Nephron progenitor cell (in vitro differentiated cells): ENCODE results near the gene SLC25A33.

Experiments
- DNase-seq: peaks from one replicate; pipeline ENCODE4 v3.0.0; 2021
- H3K27ac Mint-ChIP-seq: 2 replicates; pipeline ENCODE4 v1.8.0; 2021; ENCODE audit warnings: mild to moderate bottlenecking, moderate library complexity, mixed read lengths
- H3K27me3 Mint-ChIP-seq: 2 replicates; pipeline ENCODE4 v1.8.0; 2021; ENCODE audit warnings: mild to moderate bottlenecking, low read depth, mixed read lengths; ENCODE audit not compliant: poor library complexity
- H3K36me3 Mint-ChIP-seq: 2 replicates; pipeline ENCODE4 v1.8.0; 2021; ENCODE audit warnings: low read depth, mixed read lengths
- H3K4me1 Mint-ChIP-seq: 2 replicates; pipeline ENCODE4 v1.8.0; 2021; ENCODE audit warnings: mixed read lengths
- H3K4me3 Mint-ChIP-seq: 2 replicates; pipeline ENCODE4 v1.8.0; 2021; ENCODE audit warnings: mild to moderate bottlenecking, moderate library complexity, mixed read lengths
- H3K9me3 Mint-ChIP-seq: 2 replicates; pipeline ENCODE4 v1.8.0; 2021; ENCODE audit warnings: mild to moderate bottlenecking, moderate library complexity, mixed read lengths
- TF ChIP-seq, protein P1 (sequence below): fragments of 200-600 bp; sonication (generic); IDR thresholded peaks from 2 replicates; pipeline ENCODE4 v1.5.0; 2021; ENCODE audit warnings: antibody characterized with exemption

Gene SLC25A33

GRCh38 chr1:9600861-9601834 lies 61.9 kb downstream of the SLC25A33 start:
- DNase-seq = no peak
- H3K4me1 Mint-ChIP-seq = peaks cover 7% of the 10 kb centered on the region
- peaks cover 18% of the 10 kb centered on the region for H3K36me3 Mint-ChIP-seq
- no peak overlapping the region for H3K4me3 Mint-ChIP-seq
- TF ChIP-seq, protein P1, sequence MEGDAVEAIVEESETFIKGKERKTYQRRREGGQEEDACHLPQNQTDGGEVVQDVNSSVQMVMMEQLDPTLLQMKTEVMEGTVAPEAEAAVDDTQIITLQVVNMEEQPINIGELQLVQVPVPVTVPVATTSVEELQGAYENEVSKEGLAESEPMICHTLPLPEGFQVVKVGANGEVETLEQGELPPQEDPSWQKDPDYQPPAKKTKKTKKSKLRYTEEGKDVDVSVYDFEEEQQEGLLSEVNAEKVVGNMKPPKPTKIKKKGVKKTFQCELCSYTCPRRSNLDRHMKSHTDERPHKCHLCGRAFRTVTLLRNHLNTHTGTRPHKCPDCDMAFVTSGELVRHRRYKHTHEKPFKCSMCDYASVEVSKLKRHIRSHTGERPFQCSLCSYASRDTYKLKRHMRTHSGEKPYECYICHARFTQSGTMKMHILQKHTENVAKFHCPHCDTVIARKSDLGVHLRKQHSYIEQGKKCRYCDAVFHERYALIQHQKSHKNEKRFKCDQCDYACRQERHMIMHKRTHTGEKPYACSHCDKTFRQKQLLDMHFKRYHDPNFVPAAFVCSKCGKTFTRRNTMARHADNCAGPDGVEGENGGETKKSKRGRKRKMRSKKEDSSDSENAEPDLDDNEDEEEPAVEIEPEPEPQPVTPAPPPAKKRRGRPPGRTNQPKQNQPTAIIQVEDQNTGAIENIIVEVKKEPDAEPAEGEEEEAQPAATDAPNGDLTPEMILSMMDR = no peak
- no peaks in the 10 kb centered on the region for H3K9me3 Mint-ChIP-seq
- H3K27ac Mint-ChIP-seq = no peak overlapping the region
- no peaks in the 10 kb centered on the region for H3K27me3 Mint-ChIP-seq

- Mint-ChIP-seq H3K27ac (no peak overlapping the region), H3K9me3 (no peaks in the 10 kb centered on the region), H3K4me3 (no peak overlapping the region), H3K27me3 (no peaks in the 10 kb centered on the region), H3K4me1 (no peaks in the 10 kb centered on the region), H3K36me3 (peaks cover 18% of the 10 kb centered on the region)
- TF ChIP-seq, protein P1 = no peak
- no peak for DNase-seq
These were observed 62.9 kb downstream of the SLC25A33 start for GRCh38 chr1:9601942-9602793.

DNA sequence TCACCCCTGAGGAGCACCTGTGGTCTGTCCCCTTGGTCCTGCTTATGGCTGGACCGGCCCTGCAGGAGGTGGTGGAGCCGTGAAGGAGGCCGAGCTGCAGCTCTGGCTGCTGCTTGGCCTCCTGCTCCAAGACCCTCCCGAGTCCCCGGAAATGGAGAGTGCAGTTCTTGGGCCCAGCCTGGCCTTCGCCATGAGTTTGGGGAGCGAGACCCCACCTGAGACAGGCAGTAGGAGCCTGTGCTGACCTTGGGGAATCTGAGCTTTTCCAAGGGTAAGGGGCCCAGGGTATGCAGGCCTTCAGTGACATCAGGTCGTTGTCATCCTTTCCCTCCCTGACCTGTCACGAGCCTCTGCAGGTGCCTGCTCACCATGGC lies 63.5 kb downstream of the SLC25A33 start:
- H3K27me3 Mint-ChIP-seq = no peaks in the 10 kb centered on the region
- H3K27ac Mint-ChIP-seq = no peak overlapping the region
- no peaks in the 10 kb centered on the region for H3K4me1 Mint-ChIP-seq
- H3K9me3 Mint-ChIP-seq = no peaks in the 10 kb centered on the region
- H3K4me3 Mint-ChIP-seq = no peak overlapping the region
- TF ChIP-seq, protein P1 = no peak
- H3K36me3 Mint-ChIP-seq = peaks cover 18% of the 10 kb centered on the region
- DNase-seq = no peak

GRCh38 chr1:9603307-9603706 lies 64.0 kb downstream of the SLC25A33 start:
- DNase-seq = no peak
- TF ChIP-seq, protein P1 = no peak
- Mint-ChIP-seq H3K4me3 (no peak overlapping the region), H3K4me1 (no peaks in the 10 kb centered on the region), H3K27me3 (no peaks in the 10 kb centered on the region), H3K27ac (no peak overlapping the region), H3K9me3 (no peaks in the 10 kb centered on the region), H3K36me3 (peaks cover 15% of the 10 kb centered on the region)

DNA sequence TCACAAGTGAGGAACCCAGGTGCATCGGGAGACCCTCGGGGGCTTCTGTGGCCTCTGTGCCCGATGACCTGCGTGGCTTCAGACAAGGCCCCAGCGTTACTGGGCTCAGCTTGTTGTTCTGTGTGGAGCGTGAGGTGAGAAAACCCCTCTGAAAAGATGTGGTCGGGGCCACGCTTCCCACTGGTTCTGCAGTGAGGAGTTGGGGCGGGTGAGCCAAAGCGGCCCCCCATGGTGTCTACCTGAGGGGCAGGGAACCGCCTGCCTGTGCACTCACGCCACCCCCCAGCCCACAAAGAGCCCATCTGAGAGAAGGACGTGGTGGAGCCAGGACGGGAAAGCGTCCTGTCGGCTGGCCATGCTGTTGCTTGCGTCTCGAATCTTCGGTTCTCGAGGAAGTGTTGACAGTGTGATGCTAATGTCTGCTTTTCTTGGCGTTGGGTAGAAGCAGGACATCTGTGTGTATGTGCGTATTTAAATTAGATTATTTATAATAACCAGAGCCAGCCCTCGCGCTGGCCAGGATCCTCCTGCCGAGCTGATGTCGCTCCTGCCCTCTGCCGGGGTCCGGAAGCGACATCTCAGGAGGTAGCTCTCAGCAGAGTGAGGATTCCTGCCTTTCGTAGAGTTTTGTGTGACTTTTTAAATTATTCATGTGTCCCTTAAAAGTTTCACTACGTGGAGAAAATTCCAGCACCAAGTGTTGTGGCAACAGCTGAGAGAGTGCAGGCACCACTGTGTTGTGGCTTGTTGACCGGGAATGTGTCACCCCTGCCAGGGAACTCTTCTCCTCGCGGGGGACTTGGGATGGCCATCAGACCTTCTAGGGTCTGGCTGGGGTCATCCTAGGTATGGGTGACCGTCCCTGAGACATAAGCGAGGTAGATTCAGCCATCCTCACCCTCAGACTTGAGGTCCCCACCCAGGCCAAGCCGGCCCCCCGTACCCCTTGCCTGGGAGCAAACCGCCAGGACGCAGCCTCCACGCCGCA lies 64.8 kb downstream of the SLC25A33 start:
- Mint-ChIP-seq H3K36me3 (peaks cover 14% of the 10 kb centered on the region), H3K27me3 (no peaks in the 10 kb centered on the region), H3K9me3 (no peaks in the 10 kb centered on the region), H3K4me3 (no peak overlapping the region), H3K4me1 (no peaks in the 10 kb centered on the region), H3K27ac (peak overlapping the region; percentile 61)
- no peak for DNase-seq
- TF ChIP-seq, protein P1 = no peak
